ENCODE results near the gene CDH4. TPM values are rescaled to one million over a fixed set of nuclear protein-coding genes. Genes with fewer than 3 reads are reported as not detected.

Gene CDH4
- total and polyA plus RNA-seq, 2 of the 8 experiments (the other 6 are each of a cell fraction or from before 2014, with no cell fraction given), result 4.3 to 7.9 TPM

DNA sequence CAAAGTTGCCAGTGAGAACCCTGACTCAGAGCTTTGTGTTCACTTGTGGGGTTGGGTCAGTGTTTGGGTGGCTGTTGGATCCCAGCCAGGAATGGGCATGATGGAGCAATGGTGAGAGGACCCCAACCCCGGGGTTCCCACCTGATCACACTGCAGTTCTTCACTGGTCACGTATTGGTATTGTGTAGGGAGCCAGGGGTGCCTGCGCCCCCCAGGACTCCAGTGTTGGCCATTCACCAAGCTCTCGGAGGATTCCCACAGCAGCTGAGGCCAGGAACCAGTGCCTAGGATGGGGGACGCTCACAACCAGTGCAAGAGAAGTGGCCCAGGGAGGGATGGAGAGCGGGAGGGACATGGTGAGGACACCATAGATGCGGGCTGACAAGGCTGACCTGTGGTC lies 207.2 kb downstream of the CDH4 start (continued):
- no peak for TF ChIP-seq KDM4A (IDR thresholded peaks at IDR 0.05; ENCODE audit: low read depth, low read length, severe bottlenecking)
- TF ChIP-seq POLR2AphosphoS5 (IDR thresholded peaks at IDR 0.05; ENCODE audit: low read depth, low read length), result no peak
- TF ChIP-seq CBX8 (IDR thresholded peaks at IDR 0.05; ENCODE audit: borderline replicate concordance, low read depth, low read length), result no peak
- TF ChIP-seq HDAC2 (IDR thresholded peaks at IDR 0.05; ENCODE audit: borderline replicate concordance in 1 of 2, low read depth in 2 of 2, low read length in 2 of 2), result no peak
- no peak for TF ChIP-seq TBP (IDR thresholded peaks at IDR 0.05; ENCODE audit: low read depth, low read length)

Data from H1 (cell line).